Skeletal muscle cell (primary cell): ENCODE measurements around the gene ERBB2.
"Not testable (repeated sequence)": the region's sequence is repeated elsewhere in the genome, so short reads cannot be mapped to it uniquely, and the experiment has no call there.

Experiments
- DNase-seq: peaks from one replicate; pipeline ENCODE4 v3.0.0-alpha.2; 2010; ENCODE audit warnings: low read depth
- H3K4me3 ChIP-seq: 2 replicates; pipeline ENCODE4 v1.5.1; 2011; ENCODE audit warnings: low read depth, mild to moderate bottlenecking, control low read depth, low read length, moderate library complexity

The ERBB2 gene

GRCh38 chr17:39752241-39752881 lies 52.5 kb downstream of the ERBB2 start:
- no peak for DNase-seq
- no peak overlapping the region for H3K4me3 ChIP-seq

GRCh38 chr17:39753514-39754160 lies 53.8 kb downstream of the ERBB2 start:
- no peak for DNase-seq
- H3K4me3 ChIP-seq, result peak overlapping the region; percentile 60

- peak overlapping the region; percentile 60 for H3K4me3 ChIP-seq
- DNase-seq, result no peak
These were observed 54.5 kb downstream of the ERBB2 start for GRCh38 chr17:39754161-39754957.

- H3K4me3 ChIP-seq, result peak overlapping the region; percentile 60
- DNase-seq, result no peak
These were observed 55.2 kb downstream of the ERBB2 start for GRCh38 chr17:39754958-39755553.

GRCh38 chr17:39755554-39756379 lies 55.9 kb downstream of the ERBB2 start:
- no peak for DNase-seq
- H3K4me3 ChIP-seq, result no peak overlapping the region

GRCh38 chr17:39756380-39757079 lies 56.7 kb downstream of the ERBB2 start:
- no peak for DNase-seq
- H3K4me3 ChIP-seq, result no peak overlapping the region

- H3K4me3 ChIP-seq, result no peak overlapping the region
- DNase-seq, result no peak
These were observed 57.4 kb downstream of the ERBB2 start for GRCh38 chr17:39757176-39757662.

GRCh38 chr17:39757931-39758873 lies 58.3 kb downstream of the ERBB2 start:
- no peak overlapping the region for H3K4me3 ChIP-seq
- no peak for DNase-seq

- no peak for DNase-seq
- H3K4me3 ChIP-seq, result no peak overlapping the region
These were observed 59.3 kb downstream of the ERBB2 start for GRCh38 chr17:39759204-39759603.

GRCh38 chr17:39761861-39762496 lies 62.1 kb downstream of the ERBB2 start:
- DNase-seq, result no peak
- no peak overlapping the region for H3K4me3 ChIP-seq

- DNase-seq, result no peak
- no peak overlapping the region for H3K4me3 ChIP-seq
These were observed 63.4 kb downstream of the ERBB2 start for GRCh38 chr17:39763051-39763820.

- not testable (repeated sequence) for DNase-seq, H3K4me3 ChIP-seq
These were observed 64.3 kb downstream of the ERBB2 start for GRCh38 chr17:39764171-39764570.

GRCh38 chr17:39765175-39765574 lies 65.3 kb downstream of the ERBB2 start:
- no peak overlapping the region for H3K4me3 ChIP-seq
- DNase-seq, result no peak

- DNase-seq, result no peak
- H3K4me3 ChIP-seq, result no peak overlapping the region
These were observed 65.9 kb downstream of the ERBB2 start for GRCh38 chr17:39765766-39766165.

- no peak overlapping the region for H3K4me3 ChIP-seq
- no peak for DNase-seq
These were observed 67.3 kb downstream of the ERBB2 start for GRCh38 chr17:39767147-39767546.

- H3K4me3 ChIP-seq, result no peak overlapping the region
- DNase-seq, result no peak
These were observed 70.2 kb downstream of the ERBB2 start for GRCh38 chr17:39769974-39770587.
